ENCODE results near the gene STK33.

DNA sequence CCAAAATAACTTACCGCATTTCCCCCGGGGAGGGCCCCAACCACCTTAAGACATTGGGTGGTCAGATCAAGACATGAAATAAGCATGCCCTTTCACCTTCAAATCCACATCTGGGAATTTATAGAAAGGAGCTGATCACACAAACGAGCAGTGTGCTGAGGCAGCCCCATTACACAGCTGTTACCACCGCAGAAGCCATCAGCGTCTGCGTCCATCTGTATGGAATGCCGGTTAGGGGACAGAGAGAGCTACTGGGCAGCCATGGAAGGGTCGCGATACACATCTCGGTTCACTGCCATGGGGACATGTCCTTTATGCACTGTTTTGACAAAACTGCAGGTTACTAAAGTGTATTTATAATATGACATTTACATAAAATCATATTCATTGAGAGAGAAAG lies 225.3 kb downstream of the STK33 start:
- TF ChIP-seq SUZ12 (IDR thresholded peaks at IDR 0.05; ENCODE audit: extremely low read depth, insufficient read depth, insufficient read length) (no peak), YY1 (IDR thresholded peaks at IDR 0.05; ENCODE audit: insufficient read depth, insufficient read length) (no peak), ZNF274 (IDR thresholded peaks at IDR 0.05; ENCODE audit: low read depth, low read length) (no peak)

Data from NT2/D1 (cell line).